OCI-LY3 (cell line): ENCODE data around the gene ANXA5.

ENCODE experiments used
- EZH2phosphoT487 ChIP-seq: fragments of 200-600 bp; shearing (Covaris generic); IDR thresholded peaks from 2 replicates; pipeline ENCODE4 v1.6.1; 2018; ENCODE audit warnings: antibody characterized with exemption, mixed run types, low read depth
- TF ChIP-seq, protein P1 (sequence below): fragments of 200-600, 300-600 bp; sonication (generic); IDR thresholded peaks from 2 replicates; pipeline ENCODE4 v1.5.1; 2014; ENCODE audit warnings: antibody characterized with exemption, low read length, low read depth

DNA sequence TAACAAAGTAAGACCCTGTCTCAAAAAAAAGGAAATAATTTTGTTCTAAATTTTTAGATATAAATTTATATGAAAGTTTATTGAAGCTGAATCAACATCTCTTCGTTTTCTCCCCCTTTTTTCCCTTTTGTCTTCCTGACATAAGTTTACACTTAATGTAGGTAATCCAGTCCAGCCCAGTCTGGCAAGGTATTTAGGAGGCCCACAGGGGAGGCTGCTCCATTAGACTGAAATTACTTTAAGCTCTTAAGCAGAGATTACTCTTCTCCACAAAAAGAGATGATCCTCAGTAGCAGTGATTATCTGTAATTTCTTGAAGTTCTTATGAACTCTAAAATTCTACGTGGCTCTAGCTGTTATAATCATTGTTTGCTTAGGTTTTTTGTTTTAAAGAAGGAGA lies 46.0 kb downstream of the ANXA5 start:
- TF ChIP-seq, protein P1, sequence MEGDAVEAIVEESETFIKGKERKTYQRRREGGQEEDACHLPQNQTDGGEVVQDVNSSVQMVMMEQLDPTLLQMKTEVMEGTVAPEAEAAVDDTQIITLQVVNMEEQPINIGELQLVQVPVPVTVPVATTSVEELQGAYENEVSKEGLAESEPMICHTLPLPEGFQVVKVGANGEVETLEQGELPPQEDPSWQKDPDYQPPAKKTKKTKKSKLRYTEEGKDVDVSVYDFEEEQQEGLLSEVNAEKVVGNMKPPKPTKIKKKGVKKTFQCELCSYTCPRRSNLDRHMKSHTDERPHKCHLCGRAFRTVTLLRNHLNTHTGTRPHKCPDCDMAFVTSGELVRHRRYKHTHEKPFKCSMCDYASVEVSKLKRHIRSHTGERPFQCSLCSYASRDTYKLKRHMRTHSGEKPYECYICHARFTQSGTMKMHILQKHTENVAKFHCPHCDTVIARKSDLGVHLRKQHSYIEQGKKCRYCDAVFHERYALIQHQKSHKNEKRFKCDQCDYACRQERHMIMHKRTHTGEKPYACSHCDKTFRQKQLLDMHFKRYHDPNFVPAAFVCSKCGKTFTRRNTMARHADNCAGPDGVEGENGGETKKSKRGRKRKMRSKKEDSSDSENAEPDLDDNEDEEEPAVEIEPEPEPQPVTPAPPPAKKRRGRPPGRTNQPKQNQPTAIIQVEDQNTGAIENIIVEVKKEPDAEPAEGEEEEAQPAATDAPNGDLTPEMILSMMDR = no peak
- no peak for TF ChIP-seq EZH2phosphoT487
